Muscle layer of duodenum (tissue), 2 donors: ENCODE data around the gene TRIP6.

Experiments used
- H3K27ac ChIP-seq: one replicate; pipeline ENCODE4 v1.7.0; 2013; ENCODE audit warnings: mild to moderate bottlenecking, low read length
- H3K27me3 ChIP-seq: one replicate; pipeline ENCODE4 v1.7.0; 2013; ENCODE audit warnings: low read depth, mild to moderate bottlenecking, control low read depth, low read length
- H3K36me3 ChIP-seq, 2 donors: one replicate each; pipeline ENCODE4 v1.7.0; 2013; ENCODE audit warnings: low read length in 2 of 2, control low read depth in 1 of 2, mild to moderate bottlenecking in 1 of 2; ENCODE audit not compliant: insufficient read depth in 2 of 2, control insufficient read depth in 1 of 2
- H3K4me1 ChIP-seq, 2 donors: one replicate each; pipeline ENCODE4 v1.7.0; 2013; ENCODE audit warnings: low read length in 2 of 2, mild to moderate bottlenecking in 2 of 2, control low read depth in 1 of 2, moderate library complexity in 1 of 2; ENCODE audit not compliant: insufficient read depth in 2 of 2, control insufficient read depth in 1 of 2
- H3K4me3 ChIP-seq, 2 donors: one replicate each; pipeline ENCODE4 v1.7.0; 2013; ENCODE audit warnings: low read length in 2 of 2, low read depth in 1 of 2, mild to moderate bottlenecking in 1 of 2
- H3K9me3 ChIP-seq, 2 donors: one replicate each; pipeline ENCODE4 v1.7.0; 2013; ENCODE audit warnings: low read length in 2 of 2, control low read depth in 1 of 2, mild to moderate bottlenecking in 1 of 2; ENCODE audit not compliant: control insufficient read depth in 1 of 2
- donor health status: healthy.

The TRIP6 gene

GRCh38 chr7:100826514-100827329 lies 40.5 kb upstream of the TRIP6 start:
- Histone ChIP-seq H3K4me3 (peak overlapping the region; percentile 59 to 75), H3K9me3 (no peaks in the 10 kb centered on the region), H3K4me1 (peaks cover 5 to 23% of the 10 kb centered on the region in 2 donors), H3K27ac (peak overlapping the region; percentile 65), H3K27me3 (no peaks in the 10 kb centered on the region), H3K36me3 (peaks cover 0 to 21% of the 10 kb centered on the region in 2 donors)

GRCh38 chr7:100827330-100828226 lies 39.6 kb upstream of the TRIP6 start, which contains the start of gene EPHB4:
Gene EPHB4 (minus strand): TSS chr7:100827523. CDS start chr7:100827030, 493 bp downstream.
- H3K9me3 ChIP-seq = no peaks in the 10 kb centered on the region
- no peaks in the 10 kb centered on the region for H3K27me3 ChIP-seq
- H3K36me3 ChIP-seq = peaks cover 0 to 13% of the 10 kb centered on the region in 2 donors
- H3K4me1 ChIP-seq = peaks cover 5 to 23% of the 10 kb centered on the region in 2 donors
- peak within 1 kb of the TSS; percentile 69 to 75 for H3K4me3 ChIP-seq
- peak within 1 kb of the TSS; percentile 65 for H3K27ac ChIP-seq

DNA sequence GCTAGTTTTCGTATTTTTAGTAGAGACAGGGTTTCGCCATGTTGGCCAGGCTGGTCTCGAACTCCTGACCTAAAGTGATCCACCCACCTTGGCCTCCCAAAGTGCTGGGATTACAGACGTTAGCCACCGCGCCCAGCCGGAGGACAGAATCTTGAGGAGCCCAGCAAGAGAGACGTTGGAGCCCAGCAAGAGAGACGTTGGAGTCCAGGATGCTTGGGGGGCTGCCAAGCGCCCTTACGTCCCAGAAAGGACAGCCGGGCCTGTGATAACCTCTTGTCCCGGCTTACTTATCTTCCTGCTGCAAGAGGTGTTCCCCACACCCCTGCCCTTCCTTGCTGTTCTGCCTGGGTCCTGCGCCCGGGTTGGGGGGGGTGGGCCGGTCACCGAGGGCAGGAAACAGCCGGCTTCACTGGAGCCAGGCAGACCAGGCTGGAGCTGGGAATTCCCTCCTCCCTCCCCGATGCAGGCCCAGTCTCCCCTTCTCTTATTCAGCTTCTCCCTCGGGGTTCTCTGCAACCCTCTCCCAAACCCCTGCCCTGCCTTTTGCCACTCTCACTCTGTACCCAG lies 38.0 kb upstream of the TRIP6 start:
- H3K36me3 ChIP-seq = no peaks in the 10 kb centered on the region
- no peaks in the 10 kb centered on the region for H3K27me3 ChIP-seq
- no peak overlapping the region for H3K27ac ChIP-seq
- no peaks in the 10 kb centered on the region for H3K9me3 ChIP-seq
- no peak overlapping the region for H3K4me3 ChIP-seq
- H3K4me1 ChIP-seq = peaks cover 5 to 22% of the 10 kb centered on the region in 2 donors

- Histone ChIP-seq H3K4me3 (no peak overlapping the region), H3K9me3 (no peaks in the 10 kb centered on the region), H3K27ac (no peak overlapping the region), H3K27me3 (no peaks in the 10 kb centered on the region), H3K36me3 (no peaks in the 10 kb centered on the region), H3K4me1 (peaks cover 4 to 11% of the 10 kb centered on the region in 2 donors)
Measured at GRCh38 chr7:100830396-100830795, 36.8 kb upstream of the TRIP6 start.

DNA sequence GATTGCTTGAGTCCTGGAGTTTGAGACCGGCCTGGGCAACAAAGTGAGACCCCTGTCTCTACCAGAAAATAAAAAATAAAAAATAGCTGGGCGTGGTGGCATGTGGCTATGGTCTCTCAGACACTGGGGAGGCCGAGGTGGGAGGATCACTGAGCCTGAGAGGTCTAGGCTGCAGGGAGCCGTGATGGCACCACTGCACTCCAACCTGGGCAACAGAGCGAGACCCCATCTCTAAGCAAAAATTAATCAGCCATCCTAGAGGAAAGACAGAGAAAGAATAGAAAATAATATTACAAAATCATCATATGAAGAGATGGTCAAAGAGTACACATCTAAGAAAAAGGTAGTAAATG lies 34.9 kb upstream of the TRIP6 start:
- H3K9me3 ChIP-seq = no peaks in the 10 kb centered on the region
- H3K27me3 ChIP-seq = no peaks in the 10 kb centered on the region
- no peak overlapping the region for H3K4me3 ChIP-seq
- peaks cover 0 to 3% of the 10 kb centered on the region in 2 donors for H3K4me1 ChIP-seq
- no peaks in the 10 kb centered on the region for H3K36me3 ChIP-seq
- no peak overlapping the region for H3K27ac ChIP-seq

GRCh38 chr7:100835903-100836811 lies 31.0 kb upstream of the TRIP6 start:
- Histone ChIP-seq H3K36me3 (no peaks in the 10 kb centered on the region), H3K27me3 (no peaks in the 10 kb centered on the region), H3K9me3 (no peaks in the 10 kb centered on the region), H3K4me1 (peaks cover 0 to 3% of the 10 kb centered on the region in 2 donors), H3K4me3 (no peak overlapping the region), H3K27ac (peak overlapping the region; percentile 1)

DNA sequence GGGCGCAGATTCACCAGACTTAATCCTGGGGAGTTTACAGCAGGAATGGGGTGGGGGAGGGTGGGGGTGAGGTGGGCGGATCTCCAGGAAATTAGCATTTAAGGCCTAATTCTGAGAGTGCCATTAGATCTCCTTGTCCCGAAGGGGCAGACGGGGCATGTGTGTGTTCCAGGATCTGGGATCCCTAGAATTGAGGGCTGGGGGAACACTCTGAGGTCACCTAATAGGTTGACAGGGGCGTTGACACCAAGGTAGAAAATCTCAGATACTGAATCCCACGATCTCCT lies 30.4 kb upstream of the TRIP6 start:
- H3K27me3 ChIP-seq = no peaks in the 10 kb centered on the region
- H3K9me3 ChIP-seq = no peaks in the 10 kb centered on the region
- H3K36me3 ChIP-seq = no peaks in the 10 kb centered on the region
- H3K4me3 ChIP-seq = peak overlapping the region; percentile 52 to 60
- H3K27ac ChIP-seq = peak overlapping the region; percentile 62
- H3K4me1 ChIP-seq = peaks cover 0 to 3% of the 10 kb centered on the region in 2 donors

DNA sequence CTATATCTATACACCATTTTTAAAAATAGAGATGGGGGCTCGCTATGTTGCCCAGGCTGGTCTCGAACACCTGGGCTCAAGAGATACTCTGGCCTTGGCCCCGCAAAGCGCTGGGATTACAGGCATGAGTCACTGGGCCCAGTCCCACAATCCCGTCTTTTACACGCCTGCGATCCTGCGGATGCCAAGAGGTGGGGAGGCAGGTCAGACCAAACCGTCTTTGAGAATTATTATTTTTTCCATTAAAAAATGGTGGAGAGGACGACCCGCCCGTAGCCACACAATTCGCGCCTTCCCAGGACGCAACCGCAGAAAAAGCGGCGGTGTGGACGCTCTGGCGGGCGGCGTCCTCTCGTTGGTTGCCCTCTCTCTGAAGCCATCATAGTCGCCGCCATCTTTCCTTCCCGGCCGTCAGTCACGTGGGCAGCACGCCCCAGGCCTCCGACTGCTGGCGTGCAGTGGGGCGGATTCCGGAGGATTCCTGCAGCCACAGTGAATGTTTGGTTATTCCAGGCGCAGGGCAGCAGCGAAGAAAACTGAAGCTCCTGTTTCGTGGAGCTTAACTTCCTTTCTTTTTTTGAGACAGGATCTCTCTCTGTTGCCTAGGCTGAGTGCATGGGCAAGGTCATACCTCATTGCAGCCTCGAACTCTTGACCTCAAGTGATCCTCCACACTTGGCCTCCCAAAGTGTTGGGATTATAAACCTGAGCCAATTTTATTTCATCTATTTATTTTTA lies 29.9 kb upstream of the TRIP6 start:
- Histone ChIP-seq H3K4me1 (peaks cover 0 to 3% of the 10 kb centered on the region in 2 donors), H3K4me3 (peak overlapping the region; percentile 52 to 60), H3K27ac (peak overlapping the region; percentile 62), H3K36me3 (no peaks in the 10 kb centered on the region), H3K9me3 (no peaks in the 10 kb centered on the region), H3K27me3 (no peaks in the 10 kb centered on the region)

GRCh38 chr7:100839361-100839760 lies 27.8 kb upstream of the TRIP6 start:
- Histone ChIP-seq H3K27me3 (no peaks in the 10 kb centered on the region), H3K4me1 (peaks cover 0 to 3% of the 10 kb centered on the region in 2 donors), H3K9me3 (no peaks in the 10 kb centered on the region), H3K36me3 (no peaks in the 10 kb centered on the region), H3K4me3 (no peak overlapping the region), H3K27ac (no peak overlapping the region)

DNA sequence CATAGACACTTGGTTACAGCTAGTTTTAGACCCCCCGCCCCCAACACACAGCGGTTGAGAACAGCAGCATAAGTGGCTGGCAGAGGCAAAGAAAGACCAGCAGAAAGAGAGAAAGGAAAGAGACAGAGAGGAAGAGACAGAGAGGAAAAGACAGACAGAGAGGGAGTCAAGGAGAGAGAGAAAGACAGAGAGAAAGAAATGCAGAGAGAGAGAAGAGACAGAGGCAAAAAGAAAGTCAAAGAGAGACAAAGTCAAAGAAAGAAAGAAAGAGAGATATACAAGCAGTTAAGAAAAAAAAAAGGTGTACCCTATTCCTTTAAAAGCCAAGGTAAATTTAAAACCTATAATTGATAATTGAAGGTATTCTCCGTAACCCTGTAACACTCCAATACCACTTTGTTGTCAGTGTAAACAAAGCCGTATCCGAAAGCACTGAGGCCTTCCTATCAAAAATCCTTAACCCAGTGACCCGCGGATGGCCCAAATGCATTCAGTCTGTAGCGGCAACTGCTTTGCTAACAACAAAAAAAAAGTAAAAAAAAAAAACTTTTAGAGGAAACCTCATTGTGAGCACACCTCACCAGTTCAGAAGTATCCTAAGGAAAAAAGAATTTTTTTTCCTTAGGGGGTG lies 26.6 kb upstream of the TRIP6 start:
- H3K27me3 ChIP-seq = no peaks in the 10 kb centered on the region
- peaks cover 0 to 3% of the 10 kb centered on the region in 2 donors for H3K4me1 ChIP-seq
- no peak overlapping the region for H3K27ac ChIP-seq

More for the DNA sequence above, 26.6 kb upstream of the TRIP6 start:
- H3K36me3 ChIP-seq = no peaks in the 10 kb centered on the region
- H3K9me3 ChIP-seq = no peaks in the 10 kb centered on the region
- no peak overlapping the region for H3K4me3 ChIP-seq
